GM12878 (cell line): ENCODE results near the gene VEGFA. TPM values are rescaled to one million over a fixed set of nuclear protein-coding genes. Genes with fewer than 3 reads are reported as not detected.

Experiments used
- ATAC-seq: fragments of 200-7000 bp; cut with Tn5 transposase; 3 replicates; pipeline ENCODE4 v1.9.1; 2020; ENCODE audit warnings: mild to moderate bottlenecking, moderate library complexity
- BruUV-seq: library from RNA; stranded (reverse); fragments of 400-500 nt; replicated peaks from 2 replicates; lab custom pipeline; 2021; lab: Mats Ljungman, UMichigan
- CTCF ChIA-PET: fragments of 300-600 bp; sonication (Branson Sonifier 250); formaldehyde crosslinking; extraction: SDS; loops from one replicate; lab custom pipeline; 2021; ENCODE audit warnings: inconsistent platforms; lab: Yijun Ruan, JAX
- POLR2A ChIA-PET: fragments of 350-600 bp; formaldehyde crosslinking; extraction: SDS; loops from one replicate; lab custom pipeline; 2021; ENCODE audit warnings: inconsistent platforms; lab: Charles Lee
- RAD21 ChIA-PET: fragments of 300-600 bp; sonication (Branson Sonifier 250); formaldehyde crosslinking; loops from one replicate; lab custom pipeline; 2023; ENCODE audit warnings: antibody characterized with exemption; ENCODE audit not compliant: unreplicated experiment; lab: Charles Lee
- SMC1A ChIA-PET: fragments of 300-600 bp; sonication (Branson Sonifier 250); formaldehyde crosslinking; loops from one replicate; lab custom pipeline; 2023; ENCODE audit not compliant: unreplicated experiment, uncharacterized antibody; lab: Charles Lee
- DNase-seq: peaks from one replicate; pipeline ENCODE4 v3.0.0-alpha.2; 2011; ENCODE audit warnings: low read depth, low spot score
- FAIRE-seq: peaks from 3 replicates; lab custom pipeline; 2011; peaks lifted over from hg19 to GRCh38; lab: Jason Lieb, UNC
- H2AFZ ChIP-seq: 2 replicates; pipeline ENCODE4 v1.6.0; 2011; ENCODE audit warnings: low read depth, low read length, control low read depth; ENCODE audit not compliant: control insufficient read depth
- H3K27ac ChIP-seq: 2 replicates; pipeline ENCODE4 v1.5.1; 2011; ENCODE audit warnings: control low read depth; ENCODE audit not compliant: control insufficient read depth, insufficient read depth
- H3K27me3 ChIP-seq, 2 experiments: replicated peaks in 1 of 2; 2 replicates each; pipeline versions ENCODE4 v1.6.0 to v1.6.1; 2011; ENCODE audit warnings: low read length in 1 of 2; ENCODE audit not compliant: control insufficient read depth in 2 of 2, insufficient read depth in 2 of 2
- H3K36me3 ChIP-seq, 2 experiments: 2 replicates each; pipeline ENCODE4 v1.5.1; 2011; ENCODE audit warnings: low read length in 1 of 2; ENCODE audit not compliant: control insufficient read depth in 2 of 2, insufficient read depth in 2 of 2
- H3K4me1 ChIP-seq: 2 replicates; pipeline ENCODE4 v1.6.1; 2011; ENCODE audit warnings: mild to moderate bottlenecking, low read length, moderate library complexity, mixed read lengths; ENCODE audit not compliant: control insufficient read depth, insufficient read depth
- H3K4me2 ChIP-seq: 2 replicates; pipeline ENCODE4 v1.6.0; 2011; ENCODE audit warnings: control low read depth; ENCODE audit not compliant: control insufficient read depth, insufficient read depth
- H3K4me3 ChIP-seq: fragments of 200-600 bp; sonication (generic); 2 replicates; pipeline ENCODE4 v1.5.1; 2016
- H3K79me2 ChIP-seq: 2 replicates; pipeline ENCODE4 v1.6.0; 2011; ENCODE audit warnings: low read length; ENCODE audit not compliant: control insufficient read depth, insufficient read depth
- H3K9ac ChIP-seq: 2 replicates; pipeline ENCODE4 v1.8.0; 2011; ENCODE audit warnings: low read length, control low read depth, mixed read lengths; ENCODE audit not compliant: control insufficient read depth, insufficient read depth
- H3K9me3 ChIP-seq: replicated peaks from 3 replicates; pipeline ENCODE4 v1.5.1; 2011; ENCODE audit warnings: mild to moderate bottlenecking, low read length; ENCODE audit not compliant: control insufficient read depth, insufficient read depth
- H4K20me1 ChIP-seq: 2 replicates; pipeline ENCODE4 v1.6.0; 2011; ENCODE audit not compliant: control insufficient read depth, insufficient read depth
- CEBPB ChIP-seq, 2 experiments: fragments of 150-350 bp in 1 of 2; IDR thresholded peaks; 2 replicates each; pipeline ENCODE4 v1.6.1; 2012 to 2014; ENCODE audit warnings: low read depth in 2 of 2, low read length in 2 of 2, borderline replicate concordance in 1 of 2, inconsistent platforms in 1 of 2
- CHD2 ChIP-seq: IDR thresholded peaks from 2 replicates; pipeline ENCODE4 v1.6.1; 2011; ENCODE audit warnings: low read depth, low read length, improper control_type of control experiment, borderline replicate concordance
- CREM ChIP-seq: IDR thresholded peaks from 2 replicates; pipeline ENCODE4 v1.6.1; 2014; ENCODE audit warnings: antibody characterized with exemption, low read depth
- EP300 ChIP-seq, 2 experiments: fragments of 150-350 bp in 1 of 2; IDR thresholded peaks; 2 replicates each; pipeline ENCODE4 v1.6.1; 2011 to 2012; ENCODE audit warnings: low read depth in 2 of 2, low read length in 2 of 2, borderline replicate concordance in 1 of 2, improper control_type of control experiment in 1 of 2, inconsistent platforms in 1 of 2; ENCODE audit not compliant: control insufficient read depth in 1 of 2
- HSF1 ChIP-seq: fragments of 150-350 bp; IDR thresholded peaks from 2 replicates; pipeline ENCODE4 v1.6.1; 2014; ENCODE audit warnings: mild to moderate bottlenecking, low read depth, low read length
- IRF5 ChIP-seq: fragments of 450-650 bp; IDR thresholded peaks from 2 replicates; pipeline ENCODE4 v1.6.1; 2017; ENCODE audit warnings: borderline replicate concordance
- KLF5 ChIP-seq: fragments of 450-650 bp; IDR thresholded peaks from 2 replicates; pipeline ENCODE4 v1.6.1; 2014; ENCODE audit warnings: mild to moderate bottlenecking; ENCODE audit not compliant: partially characterized antibody
- MTA2 ChIP-seq: fragments of 450-650 bp; IDR thresholded peaks from 2 replicates; pipeline ENCODE4 v1.6.1; 2016; ENCODE audit warnings: low read depth, mild to moderate bottlenecking, moderate library complexity
- NFYB ChIP-seq: IDR thresholded peaks from 2 replicates; pipeline ENCODE4 v1.6.1; 2011; ENCODE audit warnings: low read depth, mild to moderate bottlenecking, low read length, improper control_type of control experiment, moderate library complexity; ENCODE audit not compliant: insufficient read depth
- NR2C2 ChIP-seq: IDR thresholded peaks from 2 replicates; pipeline ENCODE4 v1.6.1; 2011; ENCODE audit warnings: borderline replicate concordance, low read depth; ENCODE audit not compliant: control insufficient read depth, insufficient read length
- RFX5 ChIP-seq: IDR thresholded peaks from 2 replicates; pipeline ENCODE4 v1.6.1; 2011; ENCODE audit warnings: low read depth, low read length, improper control_type of control experiment
- TARDBP ChIP-seq: IDR thresholded peaks from 2 replicates; pipeline ENCODE4 v1.6.1; 2016; ENCODE audit warnings: borderline replicate concordance
- ZBTB11 ChIP-seq: fragments of 450-650 bp; formaldehyde crosslinking; IDR thresholded peaks from 2 replicates; pipeline ENCODE4 v1.5.0; 2022; ENCODE audit warnings: mild to moderate bottlenecking, missing genetic modification characterization
- WGBS: methylation state at CpG from one replicate; pipeline ENCODE4 v1.1.6; 2016; ENCODE audit warnings: low lambda C conversion rate; ENCODE audit not compliant: insufficient replicate concordance, insufficient coverage; ENCODE audit errors: missing lambda C conversion rate; 5-methylcytosine and 5-hydroxymethylcytosine counted together
- in situ Hi-C: fragments of 300-500 bp; cut with MboI; formaldehyde crosslinking; loops from 9 replicates; pipeline ENCODE4 v1.14.3; 2018; ENCODE audit warnings: mixed read lengths
- intact Hi-C: fragments of 100-400 bp; cut with micrococcal nuclease; formaldehyde crosslinking; loops from one replicate; pipeline ENCODE4 v1.14.2; 2022; ENCODE audit not compliant: unreplicated experiment
- polyA plus RNA-seq, 11 experiments: library from polyadenylated mRNA; depleted of rRNA in 4 of 11; unstranded in 6 of 11; stranded (reverse) in 5 of 11; fragments of >200 nt; fragmentation: Nextera tagmentation in 4 of 11; fragmentation: Illumina TruSeq in 1 of 11; extraction: Ambion mirVana in 4 of 11; extraction: Trizol in 1 of 11; gene quantifications; 1 replicate in 1 of 11; 2 replicates in 10 of 11; pipeline versions ENCODE4 v1.2.1 to v1.2.3, GENCODE V29; 2011 to 2016; ENCODE audit warnings: inconsistent platforms in 2 of 11, missing spikeins in 2 of 11, low read depth in 1 of 11
- total RNA-seq, 4 experiments: library from RNA; depleted of rRNA in 3 of 4; stranded (reverse); fragments of >200 nt in 3 of 4; fragmentation: Illumina TruSeq in 1 of 4; extraction: Trizol in 1 of 4; gene quantifications; 2 replicates each; pipeline versions ENCODE4 v1.2.1 to v1.2.3, GENCODE V29; 2013 to 2021
- TF ChIP-seq, protein P1 (sequence below): IDR thresholded peaks from 2 replicates; pipeline ENCODE4 v1.6.1; 2012; ENCODE audit warnings: low read depth, low read length, improper control_type of control experiment
- TF ChIP-seq, protein P2 (sequence below): fragments of 450-650 bp; IDR thresholded peaks from 2 replicates; pipeline ENCODE4 v1.6.1; 2017; ENCODE audit warnings: low read depth, mild to moderate bottlenecking, moderate library complexity

VEGFA gene
- total and polyA plus RNA-seq, 10 of the 15 experiments (the other 5 are each of a cell fraction or from before 2014, with no cell fraction given) = 0.96 to 140 (median 16.9) TPM

- H3K27ac ChIP-seq = no peak overlapping the region
- intact Hi-C loops (no loop called here), in situ Hi-C loops (no loop called here)
- no peak overlapping the region for H3K4me3 ChIP-seq
- ChIA-PET RAD21 (interaction anchor here (1.0 to 1.5 kb wide), 4 partner anchors 22 to 92 kb away, joined by 3 to 7 read pairs (median 4); partner anchors contain the start of gene VEGFA), POLR2A (interaction anchor here (0.8 to 2.5 kb wide), 6 partner anchors 10 to 78 kb away, joined by 3 to 10 read pairs (median 4); partner anchors contain the start of gene VEGFA), SMC1A (interaction anchor here (1.1 to 1.6 kb wide), 3 partner anchors 8 to 26 kb away, joined by 3 to 9 read pairs (median 4); no protein-coding TSS in a partner anchor), CTCF (interaction anchor here (1.2 to 3.6 kb wide), 5 partner anchors 10 to 139 kb away, joined by 4 to 13 read pairs (median 9); no protein-coding TSS in a partner anchor)
- no peaks in the 10 kb centered on the region for H4K20me1 ChIP-seq
- no peaks in the 10 kb centered on the region for H3K27me3 ChIP-seq
- no TSS peak for BruUV-seq
- DNase-seq = no peak
- H3K36me3 ChIP-seq = no peaks in the 10 kb centered on the region
- H3K79me2 ChIP-seq = no peaks in the 10 kb centered on the region
- no peak overlapping the region for H3K4me2 ChIP-seq
- H3K4me1 ChIP-seq = no peaks in the 10 kb centered on the region
- FAIRE-seq = no peak
- no peak overlapping the region for H2AFZ ChIP-seq
- no peak overlapping the region for H3K9ac ChIP-seq
- TF ChIP-seq MTA2 = no peak
- no peak for TF ChIP-seq TARDBP
- TF ChIP-seq NR2C2 = no peak
- TF ChIP-seq, protein P1, sequence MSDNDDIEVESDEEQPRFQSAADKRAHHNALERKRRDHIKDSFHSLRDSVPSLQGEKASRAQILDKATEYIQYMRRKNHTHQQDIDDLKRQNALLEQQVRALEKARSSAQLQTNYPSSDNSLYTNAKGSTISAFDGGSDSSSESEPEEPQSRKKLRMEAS = no peak
- TF ChIP-seq CHD2 = no peak
- no peak for TF ChIP-seq NFYB
- no peak for TF ChIP-seq IRF5
- no peak for TF ChIP-seq CREM
- TF ChIP-seq RFX5 = no peak
- TF ChIP-seq HSF1 = no peak
- no peak for TF ChIP-seq CEBPB (IDR thresholded peaks at IDR 0.05; ENCODE audit: borderline replicate concordance in 1 of 2, low read depth in 2 of 2, low read length in 2 of 2)
- no peak for TF ChIP-seq EP300 (IDR thresholded peaks at IDR 0.05; ENCODE audit: borderline replicate concordance in 1 of 2, control insufficient read depth in 1 of 2, low read depth in 2 of 2, low read length in 2 of 2)
- TF ChIP-seq, protein P2, sequence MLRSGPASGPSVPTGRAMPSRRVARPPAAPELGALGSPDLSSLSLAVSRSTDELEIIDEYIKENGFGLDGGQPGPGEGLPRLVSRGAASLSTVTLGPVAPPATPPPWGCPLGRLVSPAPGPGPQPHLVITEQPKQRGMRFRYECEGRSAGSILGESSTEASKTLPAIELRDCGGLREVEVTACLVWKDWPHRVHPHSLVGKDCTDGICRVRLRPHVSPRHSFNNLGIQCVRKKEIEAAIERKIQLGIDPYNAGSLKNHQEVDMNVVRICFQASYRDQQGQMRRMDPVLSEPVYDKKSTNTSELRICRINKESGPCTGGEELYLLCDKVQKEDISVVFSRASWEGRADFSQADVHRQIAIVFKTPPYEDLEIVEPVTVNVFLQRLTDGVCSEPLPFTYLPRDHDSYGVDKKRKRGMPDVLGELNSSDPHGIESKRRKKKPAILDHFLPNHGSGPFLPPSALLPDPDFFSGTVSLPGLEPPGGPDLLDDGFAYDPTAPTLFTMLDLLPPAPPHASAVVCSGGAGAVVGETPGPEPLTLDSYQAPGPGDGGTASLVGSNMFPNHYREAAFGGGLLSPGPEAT = no peak
- TF ChIP-seq KLF5 = no peak
- TF ChIP-seq ZBTB11 = no peak
- no peak; the same call in 2 of the 3 replicates for ATAC-seq
- H3K9me3 ChIP-seq = no peaks in the 10 kb centered on the region
- WGBS = 31% methylated on average over 5 of the region's 5 CpGs
Measured at GRCh38 chr6:43806758-43807227, 36.8 kb downstream of the VEGFA start.
